ENCODE results near the gene SYNDIG1.

SYNDIG1 gene

DNA sequence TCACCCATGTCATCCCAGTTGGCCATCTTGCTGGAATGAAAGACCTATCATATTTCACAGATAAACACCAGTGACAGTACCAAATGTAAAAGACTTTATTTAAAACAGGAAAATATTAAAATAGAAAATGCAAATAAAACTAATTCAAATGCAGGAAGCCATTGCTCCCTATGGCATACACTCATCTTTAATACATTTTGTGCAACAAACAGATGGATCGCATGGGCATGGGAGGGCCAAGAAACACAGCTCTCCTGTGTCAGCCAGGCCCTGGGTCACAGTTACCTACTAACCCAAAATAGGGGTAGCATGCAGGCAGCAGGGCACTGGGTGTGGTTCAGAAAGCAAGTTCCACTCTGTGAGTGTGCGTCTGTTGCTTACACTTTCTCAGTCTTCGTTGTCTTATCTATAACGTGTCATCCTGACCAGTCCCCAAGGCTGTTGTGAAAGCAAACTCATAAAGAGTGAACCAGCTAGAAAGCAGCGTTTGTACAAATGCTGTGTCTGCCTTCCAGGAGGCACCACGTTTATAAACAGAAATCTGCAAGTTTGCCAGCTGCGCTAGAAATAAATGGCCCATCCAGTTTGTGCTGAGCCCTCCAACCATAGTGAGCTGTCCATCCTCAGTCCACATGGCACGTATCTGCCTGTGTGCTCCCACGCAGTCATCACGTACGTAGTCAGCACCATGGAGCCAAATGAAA lies 180.5 kb downstream of the SYNDIG1 start:
- H3K4me3 ChIP-seq (ENCODE audit: low read depth, low read length): no peak overlapping the region

DNA sequence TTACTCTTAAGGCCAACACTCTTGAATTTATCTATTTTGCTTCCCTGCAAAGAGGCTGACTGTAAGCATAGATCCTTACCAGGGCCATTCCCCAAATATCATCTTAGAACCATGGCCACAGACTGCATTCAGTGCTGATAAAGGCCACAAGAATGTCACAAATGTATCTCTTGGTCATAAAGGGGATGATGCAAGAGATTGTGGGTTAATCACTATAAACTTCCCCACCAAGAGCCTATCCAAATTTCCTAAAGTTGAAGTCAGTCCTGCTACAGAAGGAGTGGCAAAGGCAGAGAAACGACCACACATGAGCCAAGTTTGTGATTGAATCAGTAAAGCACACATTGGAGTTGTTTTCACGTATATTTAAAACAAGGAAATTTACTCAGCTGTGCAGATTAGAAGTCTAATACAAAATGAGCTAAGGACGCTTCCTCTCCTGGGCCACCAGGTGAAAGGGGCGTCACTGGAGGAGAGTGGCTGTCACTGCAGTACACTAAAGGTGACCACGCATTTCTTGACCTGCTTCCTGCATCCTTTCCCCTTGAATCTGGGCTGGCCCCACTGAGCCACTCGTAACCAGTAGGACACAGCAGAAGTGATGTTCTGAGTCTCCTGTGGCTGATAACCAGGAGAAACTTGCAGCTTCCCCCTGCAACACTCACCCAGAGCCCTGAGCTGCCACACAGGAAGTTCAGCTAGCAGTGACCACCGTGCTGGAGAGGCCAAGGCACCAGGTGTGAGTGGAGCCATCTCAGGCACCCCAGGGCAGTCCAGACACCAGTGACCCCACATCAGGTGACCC lies 181.9 kb downstream of the SYNDIG1 start:
- TF ChIP-seq, protein P1, sequence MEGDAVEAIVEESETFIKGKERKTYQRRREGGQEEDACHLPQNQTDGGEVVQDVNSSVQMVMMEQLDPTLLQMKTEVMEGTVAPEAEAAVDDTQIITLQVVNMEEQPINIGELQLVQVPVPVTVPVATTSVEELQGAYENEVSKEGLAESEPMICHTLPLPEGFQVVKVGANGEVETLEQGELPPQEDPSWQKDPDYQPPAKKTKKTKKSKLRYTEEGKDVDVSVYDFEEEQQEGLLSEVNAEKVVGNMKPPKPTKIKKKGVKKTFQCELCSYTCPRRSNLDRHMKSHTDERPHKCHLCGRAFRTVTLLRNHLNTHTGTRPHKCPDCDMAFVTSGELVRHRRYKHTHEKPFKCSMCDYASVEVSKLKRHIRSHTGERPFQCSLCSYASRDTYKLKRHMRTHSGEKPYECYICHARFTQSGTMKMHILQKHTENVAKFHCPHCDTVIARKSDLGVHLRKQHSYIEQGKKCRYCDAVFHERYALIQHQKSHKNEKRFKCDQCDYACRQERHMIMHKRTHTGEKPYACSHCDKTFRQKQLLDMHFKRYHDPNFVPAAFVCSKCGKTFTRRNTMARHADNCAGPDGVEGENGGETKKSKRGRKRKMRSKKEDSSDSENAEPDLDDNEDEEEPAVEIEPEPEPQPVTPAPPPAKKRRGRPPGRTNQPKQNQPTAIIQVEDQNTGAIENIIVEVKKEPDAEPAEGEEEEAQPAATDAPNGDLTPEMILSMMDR (conservative IDR thresholded peaks at IDR 0.05; ENCODE audit: low read depth, low read length): no peak
- peak; percentile 73 for DNase-seq (ENCODE audit: low read depth)

More for the DNA sequence above, 180.5 kb downstream of the SYNDIG1 start:
- no peak for DNase-seq (ENCODE audit: low read depth)
- TF ChIP-seq, protein P1 (conservative IDR thresholded peaks at IDR 0.05; ENCODE audit: low read depth, low read length): no peak

DNA sequence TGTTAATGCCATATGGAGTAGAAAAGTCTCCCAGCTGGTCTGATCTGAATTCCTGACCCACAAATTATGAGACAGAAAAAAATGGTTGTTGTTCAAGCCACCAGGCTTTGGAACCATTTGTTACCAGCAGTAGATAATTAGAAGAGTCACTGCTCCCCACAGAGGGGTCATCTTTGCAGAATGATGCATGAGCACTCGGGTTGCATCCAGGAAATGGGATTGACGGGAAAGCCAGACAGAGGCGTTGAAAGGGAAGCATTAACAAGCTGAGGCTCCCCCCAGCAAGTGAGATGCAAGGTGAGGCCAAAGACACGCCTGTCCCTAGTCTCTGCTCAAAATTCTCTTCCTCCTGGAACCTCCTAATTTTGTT lies 182.5 kb downstream of the SYNDIG1 start:
- TF ChIP-seq, protein P1 (conservative IDR thresholded peaks at IDR 0.05; ENCODE audit: low read depth, low read length): no peak
- no peak for DNase-seq (ENCODE audit: low read depth)
- no peak overlapping the region for H3K4me3 ChIP-seq (ENCODE audit: low read depth, low read length)

More for the DNA sequence above, 181.9 kb downstream of the SYNDIG1 start:
- H3K4me3 ChIP-seq (ENCODE audit: low read depth, low read length): no peak overlapping the region

DNA sequence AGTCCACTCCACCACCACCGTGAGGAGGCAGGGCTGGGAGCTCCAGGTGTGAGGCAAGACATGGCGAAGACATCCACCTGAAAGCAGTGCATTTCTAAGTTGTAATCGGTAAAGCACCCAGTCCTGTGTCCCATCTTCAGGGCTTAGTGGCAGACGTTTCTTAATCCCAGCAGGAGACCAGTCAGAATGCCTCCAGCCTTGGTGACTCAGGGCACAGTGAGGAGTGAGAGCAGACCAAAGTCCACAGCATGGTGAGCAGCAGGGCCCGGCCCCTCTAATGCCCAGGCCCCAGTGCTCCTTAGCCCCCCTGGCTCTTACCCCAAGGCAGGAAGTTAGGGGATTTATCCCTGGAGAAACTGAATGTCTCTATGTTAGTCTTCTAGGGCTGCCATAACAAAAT lies 183.9 kb downstream of the SYNDIG1 start:
- no peak overlapping the region for H3K4me3 ChIP-seq (ENCODE audit: low read depth, low read length)
- TF ChIP-seq, protein P1 (conservative IDR thresholded peaks at IDR 0.05; ENCODE audit: low read depth, low read length): no peak
- DNase-seq (ENCODE audit: low read depth): no peak

DNA sequence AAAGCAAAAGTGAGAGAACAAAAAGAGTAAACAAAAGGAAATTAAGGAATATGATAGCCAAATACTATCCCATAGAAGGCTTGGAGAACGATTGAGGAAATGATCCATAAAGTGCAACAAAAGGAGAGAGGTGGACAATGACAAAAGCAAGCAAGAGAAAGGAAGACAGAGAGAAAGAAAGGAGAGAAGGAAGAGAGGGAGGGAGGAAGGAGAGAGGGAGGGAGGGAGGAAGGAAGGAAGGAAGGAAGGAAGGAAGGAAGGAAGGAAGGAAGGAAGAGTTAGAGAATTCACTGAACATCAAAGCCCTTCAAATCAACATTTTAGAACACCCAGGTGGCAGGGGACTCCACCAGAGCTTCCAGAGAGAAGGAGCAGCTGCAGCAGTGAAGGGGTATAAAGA lies 185.0 kb downstream of the SYNDIG1 start:
- TF ChIP-seq, protein P1 (conservative IDR thresholded peaks at IDR 0.05; ENCODE audit: low read depth, low read length): no peak
- no peak overlapping the region for H3K4me3 ChIP-seq (ENCODE audit: low read depth, low read length)
- no peak for DNase-seq (ENCODE audit: low read depth)

DNA sequence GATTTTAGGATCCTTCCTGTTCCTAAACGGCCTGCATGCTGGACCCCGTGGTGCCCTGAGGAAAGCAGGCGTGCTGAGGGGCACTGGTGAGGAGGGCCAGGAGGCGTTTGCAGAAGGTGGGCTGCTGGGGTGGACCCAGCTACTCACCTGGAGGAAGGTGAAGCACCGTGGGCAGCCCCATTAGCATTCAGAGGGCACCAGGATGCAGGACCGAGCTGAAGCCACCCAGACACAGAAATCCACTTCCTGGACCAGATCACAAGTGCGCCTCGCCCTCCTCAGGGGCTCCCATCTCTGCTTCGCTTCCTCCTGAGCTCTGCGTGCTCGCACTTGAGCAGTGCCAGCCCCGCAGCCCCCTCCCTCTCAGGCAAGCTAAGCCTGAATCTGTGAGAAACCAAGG lies 187.0 kb downstream of the SYNDIG1 start:
- TF ChIP-seq, protein P1 (conservative IDR thresholded peaks at IDR 0.05; ENCODE audit: low read depth, low read length): no peak
- no peak for DNase-seq (ENCODE audit: low read depth)
- H3K4me3 ChIP-seq (ENCODE audit: low read depth, low read length): no peak overlapping the region

Data from choroid plexus epithelial cell (primary cell).